ENCODE results near the gene ZNF341.

GRCh38 chr20:33767777-33768138 lies 36.0 kb downstream of the ZNF341 start:
- no peak for TF ChIP-seq CTCF (conservative IDR thresholded peaks at IDR 0.05; ENCODE audit: low read depth in 2 of 2)
- no peak for TF ChIP-seq POLR2AphosphoS5 (IDR thresholded peaks at IDR 0.05; ENCODE audit: low read depth)

Measured in GM23338 (cell line).